Measurements from ENCODE around the gene GREB1L.

The GREB1L gene

DNA sequence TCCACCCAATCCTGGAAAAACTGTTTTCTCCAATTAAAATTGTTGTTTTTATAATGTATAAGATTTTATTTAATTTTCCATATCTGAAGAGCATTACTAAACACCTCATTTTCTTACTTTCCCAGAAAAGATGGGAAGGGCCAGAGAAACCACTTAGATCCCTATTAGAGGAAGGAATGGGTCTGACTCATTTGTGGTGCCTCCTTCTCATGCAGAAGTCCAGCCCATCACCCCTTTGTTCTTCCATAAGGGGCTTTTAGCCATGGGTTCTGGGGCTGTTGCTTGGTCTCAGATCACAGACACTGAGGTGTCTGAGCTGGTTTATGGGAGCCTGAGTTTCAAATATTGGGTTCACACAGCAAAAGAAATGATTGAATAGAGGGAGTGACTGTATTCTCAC is 206.3 kb downstream of the GREB1L start:
- no peak overlapping the region for H3K4me3 ChIP-seq (ENCODE audit: low read length)
- DNase-seq, result no peak
- no peaks in the 10 kb centered on the region for H3K79me2 ChIP-seq (ENCODE audit: low read length)
- H2AFZ ChIP-seq (ENCODE audit: low read length), result no peak overlapping the region
- no peak for TF ChIP-seq EZH2 (optimal IDR thresholded peaks at IDR 0.05; ENCODE audit: low read depth, low read length)
- TF ChIP-seq, protein P1, sequence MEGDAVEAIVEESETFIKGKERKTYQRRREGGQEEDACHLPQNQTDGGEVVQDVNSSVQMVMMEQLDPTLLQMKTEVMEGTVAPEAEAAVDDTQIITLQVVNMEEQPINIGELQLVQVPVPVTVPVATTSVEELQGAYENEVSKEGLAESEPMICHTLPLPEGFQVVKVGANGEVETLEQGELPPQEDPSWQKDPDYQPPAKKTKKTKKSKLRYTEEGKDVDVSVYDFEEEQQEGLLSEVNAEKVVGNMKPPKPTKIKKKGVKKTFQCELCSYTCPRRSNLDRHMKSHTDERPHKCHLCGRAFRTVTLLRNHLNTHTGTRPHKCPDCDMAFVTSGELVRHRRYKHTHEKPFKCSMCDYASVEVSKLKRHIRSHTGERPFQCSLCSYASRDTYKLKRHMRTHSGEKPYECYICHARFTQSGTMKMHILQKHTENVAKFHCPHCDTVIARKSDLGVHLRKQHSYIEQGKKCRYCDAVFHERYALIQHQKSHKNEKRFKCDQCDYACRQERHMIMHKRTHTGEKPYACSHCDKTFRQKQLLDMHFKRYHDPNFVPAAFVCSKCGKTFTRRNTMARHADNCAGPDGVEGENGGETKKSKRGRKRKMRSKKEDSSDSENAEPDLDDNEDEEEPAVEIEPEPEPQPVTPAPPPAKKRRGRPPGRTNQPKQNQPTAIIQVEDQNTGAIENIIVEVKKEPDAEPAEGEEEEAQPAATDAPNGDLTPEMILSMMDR (IDR thresholded peaks at IDR 0.05; ENCODE audit: low read length), result no peak
- no peak for TF ChIP-seq EZH2phosphoT487 (IDR thresholded peaks at IDR 0.05; ENCODE audit: low read length)
- no peaks in the 10 kb centered on the region for H3K36me3 ChIP-seq (replicated peaks; ENCODE audit: insufficient read depth, low read length)
- no peaks in the 10 kb centered on the region for H3F3A ChIP-seq (ENCODE audit: insufficient read depth, low read length)
- H3K9me3 ChIP-seq (replicated peaks; ENCODE audit: insufficient read depth, low read length), result no peaks in the 10 kb centered on the region
- no peaks in the 10 kb centered on the region for H3K27me3 ChIP-seq (replicated peaks; ENCODE audit: insufficient read depth, low read length)
- peaks cover 3% of the 10 kb centered on the region; the same call in 1 of the 2 replicates for H3K4me1 ChIP-seq (ENCODE audit: low read length)
- no peaks in the 10 kb centered on the region for H4K20me1 ChIP-seq (ENCODE audit: insufficient read depth, low read length)
- no peak overlapping the region for H3K9ac ChIP-seq (ENCODE audit: low read length)
- no peak overlapping the region for H3K4me2 ChIP-seq (ENCODE audit: low read depth, low read length)
- H3K27ac ChIP-seq (ENCODE audit: low read length), result no peak overlapping the region
- no peaks in the 10 kb centered on the region for H3K9me2 ChIP-seq (replicated peaks; ENCODE audit: insufficient read depth, low read length)

DNA sequence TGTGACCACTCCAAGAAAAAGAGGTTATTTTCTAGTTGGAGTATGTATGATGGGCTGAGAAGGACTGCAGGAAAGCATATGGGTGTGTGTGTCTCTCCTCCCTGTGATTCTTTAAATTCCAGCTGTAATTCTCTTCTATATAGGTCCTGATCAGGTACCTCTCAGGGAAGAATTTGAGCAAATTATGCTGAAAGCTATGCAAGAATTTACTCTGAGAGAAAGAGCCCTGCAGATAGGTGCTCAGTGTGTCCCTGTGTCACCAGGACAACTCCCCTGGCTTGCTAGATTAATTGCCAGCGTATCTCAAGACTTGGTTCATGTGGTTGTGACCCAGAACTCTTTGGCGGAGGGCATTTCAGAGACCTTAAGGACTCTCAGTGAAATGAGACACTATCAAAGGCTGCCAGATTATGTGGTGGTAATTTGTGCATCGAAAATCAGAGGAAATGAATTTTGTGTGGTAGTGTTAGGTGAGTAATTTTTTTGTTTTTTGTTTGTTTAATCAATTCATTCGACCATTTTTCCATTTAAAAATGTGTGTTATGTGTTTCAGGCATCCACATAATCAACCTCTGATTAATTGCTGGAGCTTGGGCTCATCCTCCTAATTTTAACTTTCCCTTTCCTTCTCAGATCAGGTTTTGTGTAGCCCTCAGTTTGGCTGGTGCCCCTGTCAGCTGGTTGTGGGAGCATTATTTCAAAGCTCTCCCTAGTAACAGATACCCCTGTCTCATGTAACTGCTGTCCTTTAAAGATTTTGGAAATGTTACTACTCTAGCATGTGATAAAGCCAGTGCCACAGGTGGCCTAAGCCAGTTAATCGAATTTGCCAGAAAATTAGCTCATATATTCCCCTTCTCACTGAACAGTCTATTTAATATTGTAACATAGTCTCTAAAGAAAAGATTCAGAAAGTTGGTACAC is 207.6 kb downstream of the GREB1L start:
- no peaks in the 10 kb centered on the region for H3K79me2 ChIP-seq (ENCODE audit: low read length)
- H3K4me2 ChIP-seq (ENCODE audit: low read depth, low read length), result no peak overlapping the region
- no peak overlapping the region for H3K9ac ChIP-seq (ENCODE audit: low read length)
- H3K36me3 ChIP-seq (replicated peaks; ENCODE audit: insufficient read depth, low read length), result no peaks in the 10 kb centered on the region
- H3K27me3 ChIP-seq (replicated peaks; ENCODE audit: insufficient read depth, low read length), result no peaks in the 10 kb centered on the region
- DNase-seq, result no peak
- H3K27ac ChIP-seq (ENCODE audit: low read length), result no peak overlapping the region
- H2AFZ ChIP-seq (ENCODE audit: low read length), result no peak overlapping the region
- H3K9me2 ChIP-seq (replicated peaks; ENCODE audit: insufficient read depth, low read length), result no peaks in the 10 kb centered on the region
- H3K9me3 ChIP-seq (replicated peaks; ENCODE audit: insufficient read depth, low read length), result no peaks in the 10 kb centered on the region
- peaks cover 3% of the 10 kb centered on the region; the same call in 1 of the 2 replicates for H3K4me1 ChIP-seq (ENCODE audit: low read length)
- H3F3A ChIP-seq (ENCODE audit: insufficient read depth, low read length), result no peaks in the 10 kb centered on the region
- TF ChIP-seq, protein P1 (IDR thresholded peaks at IDR 0.05; ENCODE audit: low read length), result no peak
- TF ChIP-seq EZH2 (optimal IDR thresholded peaks at IDR 0.05; ENCODE audit: low read depth, low read length), result no peak
- no peak for TF ChIP-seq EZH2phosphoT487 (IDR thresholded peaks at IDR 0.05; ENCODE audit: low read length)
- no peak overlapping the region for H3K4me3 ChIP-seq (ENCODE audit: low read length)
- no peaks in the 10 kb centered on the region for H4K20me1 ChIP-seq (ENCODE audit: insufficient read depth, low read length)

DNA sequence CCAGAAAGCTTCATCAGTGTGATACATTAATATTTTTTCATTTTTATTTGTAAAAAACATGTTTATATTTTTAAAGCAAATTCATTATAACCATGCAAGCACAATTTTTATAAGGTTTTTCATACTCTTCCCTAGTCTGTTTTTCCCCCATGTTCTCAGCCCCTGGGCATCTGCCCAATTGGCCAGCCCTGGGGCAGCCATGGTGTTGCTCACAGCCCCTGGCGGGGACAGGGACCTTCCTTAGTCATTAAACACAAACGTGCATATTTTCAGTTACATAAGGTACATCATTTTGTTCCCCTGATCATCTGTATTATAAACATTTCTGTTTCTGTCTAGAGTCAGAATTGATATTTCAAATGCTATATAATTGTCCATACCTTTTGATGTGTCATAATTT is 208.5 kb downstream of the GREB1L start:
- H3K4me2 ChIP-seq (ENCODE audit: low read depth, low read length), result no peak overlapping the region
- no peaks in the 10 kb centered on the region for H3K36me3 ChIP-seq (replicated peaks; ENCODE audit: insufficient read depth, low read length)
- no peaks in the 10 kb centered on the region for H3K9me2 ChIP-seq (replicated peaks; ENCODE audit: insufficient read depth, low read length)
- no peak overlapping the region for H3K4me3 ChIP-seq (ENCODE audit: low read length)
- H3K27me3 ChIP-seq (replicated peaks; ENCODE audit: insufficient read depth, low read length), result no peaks in the 10 kb centered on the region
- no peak overlapping the region for H3K9ac ChIP-seq (ENCODE audit: low read length)
- TF ChIP-seq EZH2phosphoT487 (IDR thresholded peaks at IDR 0.05; ENCODE audit: low read length) (no peak), EZH2 (optimal IDR thresholded peaks at IDR 0.05; ENCODE audit: low read depth, low read length) (no peak)
- TF ChIP-seq, protein P1 (IDR thresholded peaks at IDR 0.05; ENCODE audit: low read length), result no peak
- no peaks in the 10 kb centered on the region for H3K79me2 ChIP-seq (ENCODE audit: low read length)
- H3K9me3 ChIP-seq (replicated peaks; ENCODE audit: insufficient read depth, low read length), result no peaks in the 10 kb centered on the region
- DNase-seq, result no peak
- H4K20me1 ChIP-seq (ENCODE audit: insufficient read depth, low read length), result no peaks in the 10 kb centered on the region
- H3F3A ChIP-seq (ENCODE audit: insufficient read depth, low read length), result no peaks in the 10 kb centered on the region
- H3K27ac ChIP-seq (ENCODE audit: low read length), result no peak overlapping the region
- H2AFZ ChIP-seq (ENCODE audit: low read length), result no peak overlapping the region
- peaks cover 3% of the 10 kb centered on the region; the same call in 1 of the 2 replicates for H3K4me1 ChIP-seq (ENCODE audit: low read length)
